ENCODE results near the gene CFL1.
A peak's percentile ranks its signal among the peaks of the same experiment; 100 is the strongest.

Gene CFL1

DNA sequence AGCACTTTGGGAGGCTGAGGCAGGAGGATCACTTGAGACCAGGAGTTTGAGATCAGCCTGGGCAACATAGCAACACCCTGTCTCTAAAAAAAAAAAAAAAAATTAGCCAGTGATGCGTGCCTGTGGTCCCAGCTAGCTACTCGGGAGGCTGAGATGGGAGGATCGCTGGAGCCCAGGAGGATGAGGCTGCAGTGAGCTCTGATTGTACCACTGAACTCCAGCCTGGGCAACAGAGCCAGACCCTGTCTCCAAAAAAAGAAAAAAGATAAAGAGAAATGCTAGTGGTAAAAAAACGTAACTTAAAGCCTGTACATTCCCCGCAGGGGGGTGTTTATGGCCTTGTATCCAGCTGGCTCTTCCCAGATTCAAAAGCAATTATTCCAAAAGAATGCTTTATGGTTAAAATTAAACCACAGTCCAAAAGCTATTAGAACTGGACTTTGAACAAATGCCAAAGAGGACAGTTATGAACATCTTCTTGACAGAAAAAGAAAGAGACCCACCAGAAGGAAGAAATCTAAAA, 40.6 kb downstream of the CFL1 start:
- Mint-ChIP-seq H3K9me3 (no peaks in the 10 kb centered on the region), H3K36me3 (ENCODE audit: insufficient read depth) (peaks cover 2% of the 10 kb centered on the region), H3K4me3 (peak overlapping the region; percentile 73), H3K27me3 (no peaks in the 10 kb centered on the region), H3K4me1 (peaks cover 8% of the 10 kb centered on the region), H3K27ac (ENCODE audit: low read depth) (peak overlapping the region; percentile 51)
- DNase-seq (ENCODE audit: low spot score in 2 of 2) (no peak), ATAC-seq (replicated peaks; ENCODE audit: extremely low read depth, poor library complexity, severe bottlenecking) (no peak)

- Mint-ChIP-seq H3K36me3 (ENCODE audit: insufficient read depth) (no peaks in the 10 kb centered on the region), H3K4me1 (peaks cover 8% of the 10 kb centered on the region), H3K27ac (ENCODE audit: low read depth) (no peak overlapping the region), H3K4me3 (peak overlapping the region; percentile 73), H3K27me3 (no peaks in the 10 kb centered on the region), H3K9me3 (no peaks in the 10 kb centered on the region)
- DNase-seq (ENCODE audit: low spot score in 2 of 2) (no peak), ATAC-seq (replicated peaks; ENCODE audit: extremely low read depth, poor library complexity, severe bottlenecking) (no peak)
Observed at GRCh38 chr11:65816696-65817095, 41.3 kb downstream of the CFL1 start.

DNA sequence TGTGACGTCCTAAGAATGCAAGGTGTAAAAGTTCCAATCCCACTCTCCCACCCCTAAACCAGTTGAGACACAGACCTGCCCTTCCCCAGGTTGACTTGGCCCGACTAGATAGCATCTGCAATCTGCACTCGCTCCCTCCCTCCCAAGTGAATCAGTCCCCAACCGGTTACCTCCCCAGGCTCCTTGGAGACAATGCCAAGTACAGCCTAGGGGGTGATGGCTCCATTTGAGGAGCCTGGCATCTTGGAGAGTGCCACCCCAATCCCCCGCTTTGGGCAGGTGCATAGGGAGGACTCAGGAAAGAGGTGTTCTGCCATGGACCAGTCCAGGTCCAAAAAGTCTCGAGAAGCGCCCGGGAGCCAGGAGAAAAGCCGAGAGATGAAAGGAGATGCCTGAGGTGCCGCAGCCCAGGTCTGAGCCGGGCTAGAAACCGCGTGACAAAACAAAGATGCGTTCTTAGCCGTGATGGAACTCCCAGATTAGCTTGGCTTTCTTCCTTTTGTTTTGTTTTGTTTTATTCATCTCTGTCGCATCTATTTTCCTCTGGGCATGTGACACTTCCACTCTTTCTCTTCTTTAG, 42.9 kb downstream of the CFL1 start:
- H3K27me3 Mint-ChIP-seq: no peaks in the 10 kb centered on the region
- H3K4me1 Mint-ChIP-seq: peaks cover 8% of the 10 kb centered on the region
- H3K4me3 Mint-ChIP-seq: no peak overlapping the region
- H3K36me3 Mint-ChIP-seq (ENCODE audit: insufficient read depth): no peaks in the 10 kb centered on the region
- H3K9me3 Mint-ChIP-seq: no peaks in the 10 kb centered on the region
- no peak for ATAC-seq (replicated peaks; ENCODE audit: extremely low read depth, poor library complexity, severe bottlenecking)
- H3K27ac Mint-ChIP-seq (ENCODE audit: low read depth): no peak overlapping the region
- no peak for DNase-seq (ENCODE audit: low spot score in 2 of 2)

DNA sequence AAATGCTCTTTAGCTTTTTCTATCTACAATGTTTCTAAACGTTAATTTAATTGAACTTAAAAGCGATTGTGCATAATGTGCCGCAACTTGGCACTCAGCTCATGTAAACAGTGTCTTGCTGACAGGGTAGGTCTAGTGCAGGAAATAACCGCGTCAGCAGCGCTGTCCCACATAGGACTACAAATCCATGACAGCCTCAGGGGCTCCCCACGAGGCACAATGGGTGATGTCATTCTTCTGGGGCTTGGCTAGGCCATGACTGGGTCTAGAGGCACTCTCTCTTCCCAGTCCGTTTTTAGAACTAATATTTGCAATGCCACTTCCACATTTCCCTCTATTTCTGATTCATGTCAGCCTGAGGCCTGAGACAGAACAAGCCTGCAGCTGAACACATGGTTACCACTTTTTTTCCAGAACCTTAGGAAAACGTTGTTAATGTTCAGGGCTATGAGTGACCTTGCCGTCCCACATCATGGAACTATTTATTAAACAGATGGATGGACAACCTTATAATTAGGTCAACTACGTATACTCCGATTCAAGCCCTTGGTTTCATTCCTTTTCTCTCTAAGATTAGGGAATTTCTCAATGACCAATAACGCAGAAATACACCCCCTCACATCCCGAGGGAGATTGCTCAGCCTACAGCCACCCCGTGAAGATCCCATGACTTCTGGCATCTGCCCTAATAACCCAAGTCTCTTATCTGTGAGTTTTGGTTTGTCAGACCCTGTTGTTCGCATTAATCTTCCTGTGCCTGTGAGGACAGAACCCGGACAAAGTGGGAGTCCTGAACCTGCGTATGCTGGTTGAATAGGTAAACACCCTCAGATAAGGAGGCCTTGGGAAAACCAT, 43.6 kb downstream of the CFL1 start:
- Mint-ChIP-seq H3K4me1 (peaks cover 8% of the 10 kb centered on the region), H3K27me3 (no peaks in the 10 kb centered on the region), H3K4me3 (no peak overlapping the region), H3K9me3 (no peaks in the 10 kb centered on the region), H3K27ac (ENCODE audit: low read depth) (no peak overlapping the region), H3K36me3 (ENCODE audit: insufficient read depth) (no peaks in the 10 kb centered on the region)
- ATAC-seq (replicated peaks; ENCODE audit: extremely low read depth, poor library complexity, severe bottlenecking) (no peak), DNase-seq (ENCODE audit: low spot score in 2 of 2) (no peak)

- no peaks in the 10 kb centered on the region for H3K36me3 Mint-ChIP-seq (ENCODE audit: insufficient read depth)
Observed at GRCh38 chr11:65811764-65812475, 46.1 kb downstream of the CFL1 start.

GRCh38 chr11:65810046-65810868, 47.7 kb downstream of the CFL1 start:
- H3K9me3 Mint-ChIP-seq: no peaks in the 10 kb centered on the region
- H3K27ac Mint-ChIP-seq (ENCODE audit: low read depth): no peak overlapping the region
- ATAC-seq (replicated peaks; ENCODE audit: extremely low read depth, poor library complexity, severe bottlenecking) (no peak), DNase-seq (ENCODE audit: low spot score in 2 of 2) (no peak)
- no peaks in the 10 kb centered on the region for H3K36me3 Mint-ChIP-seq (ENCODE audit: insufficient read depth)
- H3K27me3 Mint-ChIP-seq: peaks cover 11% of the 10 kb centered on the region
- H3K4me1 Mint-ChIP-seq: no peaks in the 10 kb centered on the region
- H3K4me3 Mint-ChIP-seq: no peak overlapping the region

More at GRCh38 chr11:65811764-65812475, 46.1 kb downstream of the CFL1 start:
- H3K4me1 Mint-ChIP-seq: peaks cover 5% of the 10 kb centered on the region
- H3K4me3 Mint-ChIP-seq: no peak overlapping the region
- no peak for DNase-seq (ENCODE audit: low spot score in 2 of 2)
- H3K27ac Mint-ChIP-seq (ENCODE audit: low read depth): no peak overlapping the region
- H3K27me3 Mint-ChIP-seq: peaks cover 11% of the 10 kb centered on the region
- H3K9me3 Mint-ChIP-seq: no peaks in the 10 kb centered on the region
- ATAC-seq (replicated peaks; ENCODE audit: extremely low read depth, poor library complexity, severe bottlenecking): no peak

- Mint-ChIP-seq H3K4me3 (no peak overlapping the region), H3K4me1 (no peaks in the 10 kb centered on the region), H3K27ac (ENCODE audit: low read depth) (no peak overlapping the region), H3K36me3 (ENCODE audit: insufficient read depth) (no peaks in the 10 kb centered on the region), H3K9me3 (no peaks in the 10 kb centered on the region), H3K27me3 (peaks cover 13% of the 10 kb centered on the region)
- DNase-seq (ENCODE audit: low spot score in 2 of 2): no peak
- no peak for ATAC-seq (replicated peaks; ENCODE audit: extremely low read depth, poor library complexity, severe bottlenecking)
Observed at GRCh38 chr11:65809496-65809895, 48.5 kb downstream of the CFL1 start.

DNA sequence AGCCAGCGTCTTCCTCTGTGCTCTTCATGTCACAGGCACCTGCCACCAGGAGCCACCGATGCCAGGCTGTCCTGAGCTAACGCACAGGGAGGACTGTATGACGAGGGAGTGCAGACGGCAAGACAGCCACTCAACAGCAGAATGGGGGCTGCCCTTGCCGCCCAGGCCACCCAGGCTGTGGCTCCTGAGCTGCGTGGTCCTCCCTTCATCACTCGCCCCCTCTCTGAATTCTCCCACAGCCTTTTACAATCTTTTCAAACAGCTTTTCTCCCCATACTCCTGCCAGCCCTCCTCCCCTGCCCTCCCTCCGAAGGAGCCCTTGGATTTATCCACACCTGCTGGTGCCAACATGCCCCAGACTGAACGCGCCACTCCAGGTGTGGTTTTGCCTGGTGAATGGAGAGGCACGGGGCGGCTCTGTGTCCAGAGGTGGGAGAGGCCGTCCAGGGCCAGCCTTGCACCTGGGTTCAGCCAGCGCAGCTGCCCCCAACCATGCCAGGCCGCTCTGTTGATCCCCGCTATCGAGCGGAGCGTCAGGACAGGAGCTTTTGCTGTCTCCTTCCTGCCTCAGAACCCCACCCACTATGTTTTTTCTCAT, 49.1 kb downstream of the CFL1 start:
- Mint-ChIP-seq H3K4me3 (no peak overlapping the region), H3K9me3 (no peaks in the 10 kb centered on the region), H3K27me3 (peaks cover 19% of the 10 kb centered on the region), H3K36me3 (ENCODE audit: insufficient read depth) (no peaks in the 10 kb centered on the region), H3K27ac (ENCODE audit: low read depth) (no peak overlapping the region), H3K4me1 (no peaks in the 10 kb centered on the region)
- DNase-seq (ENCODE audit: low spot score in 2 of 2) (no peak), ATAC-seq (replicated peaks; ENCODE audit: extremely low read depth, poor library complexity, severe bottlenecking) (no peak)

DNA sequence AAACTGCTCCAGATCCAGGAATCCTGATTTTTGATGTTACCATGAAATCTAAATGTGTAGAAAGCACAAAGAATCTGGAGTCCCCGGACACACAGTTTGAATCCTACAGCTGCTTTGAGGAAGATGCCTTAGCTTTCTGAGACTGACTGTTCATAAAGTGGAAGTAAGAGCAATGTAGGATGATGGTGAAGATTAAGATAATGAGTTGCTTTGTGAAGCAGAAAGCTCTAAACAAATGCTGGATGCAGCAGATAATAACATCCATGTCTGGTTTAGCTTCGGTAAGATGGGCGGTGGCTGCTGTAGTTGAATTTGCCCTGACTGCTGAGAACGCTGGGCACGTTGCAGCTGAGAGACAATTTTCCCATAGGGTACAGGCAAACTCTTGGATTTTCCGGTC, 51.0 kb downstream of the CFL1 start:
- Mint-ChIP-seq H3K27me3 (peaks cover 38% of the 10 kb centered on the region), H3K27ac (ENCODE audit: low read depth) (no peak overlapping the region), H3K4me1 (no peaks in the 10 kb centered on the region), H3K9me3 (no peaks in the 10 kb centered on the region), H3K4me3 (no peak overlapping the region), H3K36me3 (ENCODE audit: insufficient read depth) (no peaks in the 10 kb centered on the region)
- no peak for DNase-seq (ENCODE audit: low spot score in 2 of 2)
- ATAC-seq (replicated peaks; ENCODE audit: extremely low read depth, poor library complexity, severe bottlenecking): no peak
